ENCODE results near the gene VGLL2.

Gene VGLL2

DNA sequence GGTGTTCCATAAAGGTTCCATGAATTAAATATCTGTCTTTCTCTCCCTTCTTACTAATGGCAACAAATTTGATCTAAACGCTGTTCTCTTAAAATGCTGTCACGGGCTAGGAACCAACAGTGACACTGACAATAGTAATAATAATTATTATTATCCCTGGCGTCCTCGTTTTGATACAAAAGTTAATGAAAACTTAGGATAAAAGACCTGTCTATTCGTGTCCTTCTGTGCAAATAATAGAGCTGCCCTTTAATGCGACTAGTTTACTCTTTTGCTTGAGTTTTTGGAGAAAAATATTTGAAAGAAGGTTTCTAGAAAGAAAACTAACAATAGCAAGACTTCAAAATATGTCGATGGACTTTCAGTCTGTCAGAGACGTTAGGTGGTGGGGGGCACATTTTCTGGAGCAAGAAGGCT is 4.3 kb downstream of the VGLL2 start:
- DNase-seq (ENCODE audit: low read depth): no peak

DNA sequence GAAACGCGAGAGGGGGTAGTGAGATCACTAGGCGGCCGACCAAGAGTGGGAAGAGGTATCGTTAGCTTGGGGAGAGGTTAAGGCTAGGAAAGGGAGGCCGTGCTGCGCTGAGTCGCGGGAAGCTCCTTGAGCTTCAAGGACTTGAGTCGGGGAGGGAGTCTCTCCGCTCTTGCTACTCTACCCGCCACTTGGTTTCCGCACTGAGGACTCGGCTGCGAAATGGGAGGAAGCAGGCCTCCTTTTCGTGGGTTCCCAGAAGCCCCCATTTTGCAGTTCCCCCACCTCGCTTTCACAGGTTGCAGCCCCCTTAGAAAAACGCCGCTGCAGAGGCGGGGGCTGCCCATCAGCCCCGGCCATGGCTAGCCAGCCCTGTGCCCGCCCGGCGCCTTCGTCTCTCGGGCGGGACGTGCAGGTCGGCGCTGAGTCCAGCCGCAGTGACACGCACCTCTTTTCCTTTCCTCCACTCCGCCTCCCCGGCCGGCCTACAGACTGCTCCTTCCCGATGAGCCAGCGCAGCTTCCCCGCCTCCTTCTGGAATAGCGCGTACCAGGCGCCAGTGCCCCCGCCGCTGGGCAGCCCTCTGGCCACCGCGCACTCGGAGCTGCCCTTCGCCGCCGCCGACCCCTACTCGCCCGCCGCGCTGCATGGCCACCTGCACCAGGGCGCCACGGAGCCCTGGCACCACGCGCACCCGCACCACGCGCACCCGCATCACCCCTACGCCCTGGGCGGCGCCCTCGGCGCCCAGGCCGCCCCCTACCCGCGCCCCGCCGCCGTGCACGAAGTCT is 4.9 kb downstream of the VGLL2 start:
- DNase-seq (ENCODE audit: low read depth): no peak

DNA sequence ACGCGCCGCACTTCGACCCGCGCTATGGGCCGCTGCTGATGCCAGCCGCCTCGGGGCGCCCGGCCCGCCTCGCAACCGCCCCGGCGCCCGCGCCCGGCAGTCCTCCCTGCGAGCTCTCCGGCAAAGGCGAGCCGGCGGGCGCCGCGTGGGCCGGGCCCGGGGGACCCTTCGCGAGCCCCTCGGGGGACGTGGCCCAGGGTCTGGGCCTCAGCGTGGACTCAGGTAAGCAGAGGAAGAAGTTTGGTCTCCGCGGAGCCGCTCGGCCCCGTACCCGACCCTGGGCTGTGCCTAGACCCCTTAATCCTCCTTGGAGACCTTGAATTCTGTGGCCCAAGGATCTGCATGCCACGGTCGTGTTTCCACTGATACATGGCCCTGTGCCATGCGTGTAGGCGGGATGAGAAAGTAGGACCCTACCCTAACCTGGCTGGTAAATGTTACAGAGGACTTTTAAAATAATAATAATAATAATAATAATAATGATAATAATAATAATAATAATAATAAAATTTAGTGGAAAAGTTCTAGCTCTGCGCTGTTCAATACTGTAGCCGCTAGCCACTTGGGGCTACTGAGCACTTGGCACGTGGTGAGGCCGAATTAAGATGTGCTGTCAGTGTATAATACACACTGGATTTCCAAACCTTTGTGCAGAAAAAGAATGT is 5.6 kb downstream of the VGLL2 start:
- no peak for DNase-seq (ENCODE audit: low read depth)

DNA sequence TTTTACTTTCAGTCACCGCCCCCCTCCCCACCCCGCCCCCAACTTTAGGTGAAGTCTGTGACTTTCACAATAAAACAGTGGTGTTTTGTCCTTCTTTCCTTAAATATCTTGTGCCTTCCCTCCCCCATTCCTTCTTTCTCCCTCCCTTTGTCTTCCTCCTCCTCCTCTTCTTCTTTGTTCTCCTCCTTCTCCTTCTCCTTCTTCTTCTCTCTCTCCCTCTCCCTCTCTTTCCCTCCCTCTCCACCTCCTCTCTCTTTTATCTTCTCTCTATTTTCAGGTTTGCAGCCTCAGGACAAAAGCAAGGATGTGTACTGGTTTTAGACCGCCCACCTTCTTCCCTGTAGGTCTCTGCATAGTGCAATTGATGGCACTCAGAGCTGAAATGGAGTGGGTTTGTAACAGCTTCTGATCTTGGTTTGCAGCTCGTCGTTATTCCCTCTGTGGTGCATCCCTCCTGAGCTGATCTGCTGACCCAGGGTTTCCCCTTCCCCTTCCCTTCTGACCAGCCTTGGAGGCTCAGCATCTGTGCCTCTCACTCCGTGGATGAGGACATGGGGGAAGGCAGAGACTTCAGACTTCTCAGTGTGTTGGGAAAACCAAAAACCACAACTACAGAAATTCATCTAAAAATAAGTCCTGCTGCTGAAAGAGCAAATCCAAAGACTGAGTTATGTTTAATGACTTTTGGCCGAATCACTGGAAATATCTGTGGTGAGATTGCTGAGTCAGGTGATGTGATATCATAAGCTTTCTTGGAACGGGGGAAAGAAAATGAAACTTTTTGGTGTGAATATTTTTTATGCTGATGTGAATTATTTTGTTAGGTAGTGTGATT is 6.9 kb downstream of the VGLL2 start:
- no peak for DNase-seq (ENCODE audit: low read depth)

DNA sequence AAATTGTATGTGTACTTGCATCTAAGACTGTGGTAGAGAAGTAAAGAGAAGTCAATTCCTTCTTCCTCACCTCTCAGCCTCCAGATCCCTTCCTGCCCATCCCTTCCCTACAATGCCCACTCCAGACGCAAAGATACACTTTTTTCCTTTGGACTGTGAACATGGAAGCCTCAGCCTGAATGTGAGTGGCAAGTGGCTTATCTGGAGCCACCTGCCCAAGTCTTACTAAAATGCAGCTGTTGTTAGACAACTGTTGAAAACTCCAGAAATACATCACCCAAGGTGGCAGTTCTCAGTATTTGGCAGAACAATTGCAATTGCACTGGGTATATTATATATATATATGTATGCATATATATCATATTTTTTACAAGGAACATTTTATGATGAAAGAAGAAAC is 7.5 kb downstream of the VGLL2 start:
- DNase-seq (ENCODE audit: low read depth): no peak

DNA sequence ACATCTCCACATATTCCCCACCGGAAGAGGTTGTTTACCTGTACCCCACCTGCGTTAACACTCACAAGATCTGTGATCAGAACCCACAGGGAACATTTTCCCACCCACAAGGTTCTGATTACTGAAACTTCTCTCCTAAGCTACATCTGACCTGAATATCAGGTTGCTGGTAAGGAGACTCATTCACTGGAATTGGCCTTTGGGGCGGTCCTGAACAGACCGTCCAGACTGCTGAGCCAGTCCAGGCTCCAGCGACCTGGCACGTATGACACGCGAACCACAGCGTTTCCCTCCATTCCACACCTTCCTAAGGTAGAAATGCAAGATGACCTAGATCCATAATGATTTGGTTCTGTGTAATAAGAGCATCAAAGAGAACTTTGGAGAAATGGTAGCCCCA is 9.8 kb downstream of the VGLL2 start:
- DNase-seq (ENCODE audit: low read depth): no peak

DNA sequence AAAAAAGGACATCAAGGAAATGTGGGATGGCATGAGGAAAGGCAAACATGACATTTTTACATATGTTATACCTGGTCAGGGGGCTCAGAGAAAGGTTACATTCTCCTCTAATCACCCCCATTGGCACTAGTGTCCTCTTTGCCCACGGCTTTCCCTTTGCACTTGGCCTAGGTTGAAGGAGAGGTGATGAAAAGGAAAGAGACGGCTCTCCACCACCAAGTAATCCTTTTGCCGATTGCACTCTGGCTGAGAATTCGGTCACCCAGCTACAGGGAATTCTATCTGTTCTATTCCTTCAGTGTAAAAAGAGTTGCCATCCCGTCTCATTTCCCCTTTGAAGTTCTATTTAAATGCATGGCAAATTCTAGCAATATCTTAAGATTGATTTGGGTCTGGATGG is 10.4 kb downstream of the VGLL2 start:
- DNase-seq (ENCODE audit: low read depth): no peak

DNA sequence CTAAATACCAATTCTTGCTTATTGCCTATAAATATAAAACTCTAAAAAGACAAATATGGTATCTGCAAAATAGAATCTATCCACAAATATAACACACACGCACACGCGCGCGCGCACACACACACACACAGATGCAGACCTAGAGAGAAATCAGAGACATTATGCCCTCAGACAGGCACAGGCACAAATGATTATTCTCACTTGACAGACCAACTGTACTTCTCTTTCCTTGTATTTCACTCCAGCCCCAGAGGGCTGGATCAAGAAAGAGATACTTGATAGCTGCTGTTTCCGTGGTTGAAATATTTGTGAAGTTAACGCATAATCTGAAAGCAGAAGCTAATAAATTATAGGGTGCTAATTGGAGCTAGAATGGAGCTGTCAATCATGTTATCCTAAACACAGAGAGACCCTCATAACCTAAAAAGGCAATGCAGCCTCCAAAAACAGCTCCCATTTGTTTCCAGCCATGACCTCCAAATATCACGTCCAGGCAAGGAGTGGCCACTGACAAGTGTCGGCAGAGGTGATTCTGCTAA is 11.5 kb downstream of the VGLL2 start:
- no peak for DNase-seq (ENCODE audit: low read depth)

DNA sequence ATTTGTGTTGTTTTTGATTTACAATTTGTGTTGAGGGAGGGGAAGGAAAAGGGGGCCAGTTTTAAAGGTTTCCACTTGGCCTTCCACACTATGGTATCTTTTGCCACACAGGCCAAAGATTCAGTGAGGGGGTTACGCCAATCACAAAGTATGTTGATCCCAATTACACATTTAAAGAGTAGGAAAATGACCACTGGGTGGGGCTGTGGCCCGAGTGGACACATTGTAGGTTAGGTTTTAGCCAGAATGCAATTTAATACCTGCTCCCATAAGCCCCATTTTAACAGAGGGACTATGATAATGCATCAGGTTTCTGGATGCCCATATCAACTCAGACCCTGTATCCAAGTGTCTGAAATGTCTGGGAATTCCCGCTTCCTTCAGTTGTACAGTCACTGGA is 15.6 kb downstream of the VGLL2 start:
- DNase-seq (ENCODE audit: low read depth): no peak

DNA sequence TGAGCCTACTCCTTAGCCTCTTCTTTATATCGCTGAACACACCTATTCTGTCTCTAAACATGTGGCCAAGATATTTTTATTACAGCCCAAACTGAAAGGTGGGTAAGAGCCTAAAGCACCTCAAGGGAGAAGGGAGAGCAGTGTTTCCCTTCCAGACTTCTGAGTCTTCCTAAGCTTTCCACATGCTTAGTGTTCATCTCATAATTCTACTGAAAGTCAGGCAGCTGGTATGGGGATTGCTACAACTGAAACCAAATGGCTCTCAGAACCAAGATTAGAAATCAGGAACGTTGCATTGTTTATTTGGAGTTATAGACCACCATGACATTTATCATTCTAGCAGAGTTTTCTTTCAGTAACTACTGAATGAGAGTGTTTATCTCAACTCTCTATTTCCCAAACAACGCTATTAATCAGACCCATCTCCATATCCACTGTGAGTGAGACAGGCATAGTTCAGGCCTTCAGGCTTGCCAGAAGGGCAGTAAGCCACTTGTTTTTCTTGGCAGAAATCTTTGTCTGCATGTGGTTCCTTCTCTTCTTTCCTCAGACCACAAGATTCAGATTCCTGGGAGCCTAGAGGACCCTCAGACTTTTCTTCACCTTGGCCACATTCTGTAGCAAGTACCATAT is 22.8 kb downstream of the VGLL2 start:
- no peak for DNase-seq (ENCODE audit: low read depth)

DNA sequence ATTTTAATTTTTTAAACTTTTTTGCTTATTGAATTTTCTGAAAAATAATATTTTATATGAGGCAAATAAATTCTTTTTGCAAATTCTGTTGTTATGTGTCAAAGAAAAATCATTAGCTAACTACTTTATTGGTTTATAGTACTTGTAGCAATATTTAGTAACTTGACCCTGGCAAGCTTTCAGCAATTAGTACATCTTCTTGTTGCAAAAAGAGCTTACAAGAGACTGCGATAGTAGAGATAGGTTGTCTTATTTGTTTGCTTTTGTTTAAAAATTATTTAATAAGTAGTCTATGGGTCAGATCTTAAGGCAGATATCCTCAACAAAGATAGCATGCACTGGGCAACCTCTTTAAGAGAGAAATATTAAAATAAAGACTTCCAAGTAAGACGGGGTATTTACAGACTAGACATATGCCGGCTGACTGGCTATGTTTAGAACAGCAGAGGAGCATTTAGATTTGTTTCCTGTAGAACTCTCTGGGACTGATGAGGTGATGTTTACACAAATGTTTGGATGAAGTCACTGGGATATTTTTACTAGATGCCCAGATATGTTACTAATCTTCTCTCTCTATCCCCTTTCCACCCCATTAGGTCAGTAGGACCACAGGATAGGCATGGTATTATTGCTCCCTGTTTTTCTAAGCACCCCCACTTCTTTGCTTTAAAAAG is 25.0 kb downstream of the VGLL2 start:
- no peak for DNase-seq (ENCODE audit: low read depth)

DNA sequence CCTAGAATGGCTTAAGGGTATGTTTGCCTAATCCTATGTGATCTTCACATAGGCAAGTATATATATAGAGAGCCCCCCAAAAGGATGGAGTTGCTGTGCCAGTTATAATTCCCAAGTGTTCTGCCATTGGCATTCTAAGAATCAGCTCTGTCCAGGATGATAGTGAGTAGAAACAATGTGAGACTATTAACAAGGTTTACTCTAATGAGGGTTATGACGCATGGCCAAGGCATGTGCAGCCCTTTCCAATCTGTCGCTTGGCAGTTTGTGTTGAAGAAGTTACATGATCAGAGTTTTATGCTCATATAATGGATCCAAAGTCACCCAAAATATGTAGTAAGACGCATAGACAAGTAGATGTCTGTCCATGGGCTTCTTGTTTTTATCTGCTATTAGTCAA is 33.6 kb downstream of the VGLL2 start:
- no peak for DNase-seq (ENCODE audit: low read depth)

DNA sequence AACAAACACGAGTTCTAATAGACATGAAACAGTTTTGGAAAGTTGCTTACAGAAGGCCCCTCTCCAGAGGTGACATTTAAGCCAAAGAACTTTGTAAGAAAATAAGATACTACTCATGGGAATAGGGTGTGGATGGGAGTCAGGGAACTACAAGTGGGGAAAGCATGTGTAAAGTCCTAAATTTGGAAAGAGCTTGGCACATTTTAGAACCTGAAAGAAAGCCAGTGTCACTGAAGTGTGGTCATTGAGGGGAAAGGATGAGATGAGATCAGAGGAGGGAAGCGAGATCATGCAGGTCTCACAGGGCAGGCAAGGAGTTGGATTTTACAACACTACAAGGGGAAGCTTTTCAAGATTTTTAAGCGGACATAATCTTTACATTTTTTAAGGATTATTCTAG is 38.0 kb downstream of the VGLL2 start:
- DNase-seq (ENCODE audit: low read depth): no peak

DNA sequence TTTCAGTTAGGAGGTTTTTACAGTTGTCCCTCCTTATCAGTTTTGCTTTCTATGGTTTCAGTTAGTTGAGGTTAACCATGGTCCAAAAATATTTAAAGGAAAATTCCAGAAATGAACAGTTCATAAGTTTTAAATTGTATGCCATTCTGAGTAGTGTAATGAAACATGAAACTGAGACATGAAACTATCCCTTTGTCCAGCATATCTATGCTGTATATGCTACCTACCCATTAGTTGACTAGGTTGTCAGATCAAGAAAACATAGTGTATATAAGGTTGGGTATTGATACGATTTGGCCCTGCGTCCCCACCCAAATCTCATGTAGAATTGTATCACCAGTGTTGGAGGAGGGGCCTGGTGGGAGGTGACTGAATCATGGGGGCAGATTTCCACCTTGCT is 39.1 kb downstream of the VGLL2 start:
- no peak for DNase-seq (ENCODE audit: low read depth)

DNA sequence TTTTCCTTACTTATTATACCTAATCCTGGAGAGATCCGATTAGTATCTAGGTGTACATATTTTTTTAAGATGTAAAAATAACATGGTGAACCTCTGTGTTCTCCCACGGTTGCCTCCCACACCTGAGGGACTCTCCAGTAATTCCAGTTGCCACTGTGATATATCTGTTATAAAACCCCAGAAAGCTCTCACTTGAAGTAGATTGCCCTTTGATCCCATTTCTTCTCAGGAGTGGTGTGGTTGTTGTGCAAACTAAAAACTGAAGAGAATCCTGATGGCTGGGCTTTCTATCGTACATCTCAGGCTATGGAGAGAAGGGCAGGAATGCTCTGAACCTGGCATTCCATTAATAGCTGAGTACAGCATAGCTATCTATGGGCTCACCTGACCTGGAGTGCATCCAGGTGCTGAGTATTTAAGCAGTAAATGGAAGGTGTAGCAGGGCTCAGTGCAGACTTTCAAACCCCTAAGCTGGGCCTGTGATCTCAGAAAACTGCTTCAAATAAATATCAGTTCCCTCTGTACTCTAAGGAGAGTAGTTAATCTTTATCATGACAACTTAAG is 41.0 kb downstream of the VGLL2 start:
- DNase-seq (ENCODE audit: low read depth): no peak

DNA sequence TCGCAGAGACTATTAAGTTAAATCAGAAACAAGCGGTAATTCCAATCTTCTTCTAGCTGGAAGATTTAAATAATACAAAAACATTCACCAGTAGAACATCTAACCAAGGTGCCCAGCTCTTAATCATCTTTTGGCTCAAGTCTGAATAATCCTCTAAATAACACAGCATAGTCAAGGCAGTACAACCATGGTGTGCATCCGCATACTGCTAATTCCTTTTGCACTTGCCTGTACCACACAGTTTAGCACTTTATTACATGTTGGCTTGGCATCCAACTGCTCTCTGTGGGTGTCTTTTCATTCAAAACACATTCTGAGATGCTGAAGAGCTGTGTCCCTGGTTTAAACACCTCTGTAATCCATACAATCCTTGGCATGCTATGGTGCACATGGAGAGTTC is 42.3 kb downstream of the VGLL2 start:
- DNase-seq (ENCODE audit: low read depth): no peak

DNA sequence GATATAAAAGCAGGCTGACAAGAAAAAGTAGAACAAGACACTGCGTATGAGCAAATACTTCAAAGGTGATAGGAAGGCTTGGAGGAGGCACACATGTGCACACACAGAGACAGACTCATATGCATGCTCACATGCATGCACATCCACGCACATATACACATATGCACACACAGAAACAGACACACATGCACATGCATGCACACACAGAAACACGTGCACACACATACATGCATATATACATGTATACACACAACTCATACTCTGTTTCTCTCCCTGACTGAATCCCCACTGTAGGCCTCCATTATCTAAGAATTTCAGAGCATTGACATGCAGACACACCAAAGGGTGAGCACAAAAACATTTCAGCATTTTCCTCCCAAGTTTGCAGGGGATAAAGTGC is 43.7 kb downstream of the VGLL2 start:
- DNase-seq (ENCODE audit: low read depth): no peak

DNA sequence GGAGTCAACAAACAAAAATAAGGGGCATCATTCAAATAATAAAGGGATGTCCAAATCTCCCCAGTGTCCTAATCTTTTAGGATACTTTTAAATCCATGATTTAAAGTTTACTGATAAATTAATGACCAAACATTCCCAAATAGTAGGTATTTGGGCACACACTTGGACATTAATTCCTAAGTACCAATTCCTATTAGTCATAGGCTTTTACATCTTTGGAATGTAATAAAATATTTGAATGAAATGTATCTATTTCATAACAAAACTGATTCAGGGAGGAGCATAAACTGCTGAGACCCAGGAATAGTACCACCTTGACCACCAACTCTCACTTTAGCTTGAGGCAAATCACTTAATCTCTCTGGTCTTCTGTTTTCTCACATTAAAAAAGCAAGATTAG is 44.3 kb downstream of the VGLL2 start:
- no peak for DNase-seq (ENCODE audit: low read depth)

DNA sequence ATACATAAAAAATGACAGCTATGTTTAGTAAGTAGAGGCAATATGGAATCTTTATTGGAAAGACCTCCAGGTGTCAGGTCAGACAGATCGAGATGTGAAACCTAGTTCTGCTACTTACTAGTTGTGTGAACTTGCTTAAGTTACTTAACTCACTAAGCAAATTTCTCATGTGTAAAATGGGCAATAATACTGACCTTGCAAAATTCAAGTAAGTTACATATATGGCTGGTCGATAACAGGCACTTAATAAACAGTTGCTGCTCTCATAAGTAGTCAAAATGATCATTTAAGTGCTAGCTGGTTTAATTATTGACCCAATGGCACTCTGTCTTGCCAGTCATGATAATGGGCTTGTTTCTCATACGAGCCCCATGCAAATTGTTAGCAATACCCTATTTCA is 46.0 kb downstream of the VGLL2 start:
- no peak for DNase-seq (ENCODE audit: low read depth)

DNA sequence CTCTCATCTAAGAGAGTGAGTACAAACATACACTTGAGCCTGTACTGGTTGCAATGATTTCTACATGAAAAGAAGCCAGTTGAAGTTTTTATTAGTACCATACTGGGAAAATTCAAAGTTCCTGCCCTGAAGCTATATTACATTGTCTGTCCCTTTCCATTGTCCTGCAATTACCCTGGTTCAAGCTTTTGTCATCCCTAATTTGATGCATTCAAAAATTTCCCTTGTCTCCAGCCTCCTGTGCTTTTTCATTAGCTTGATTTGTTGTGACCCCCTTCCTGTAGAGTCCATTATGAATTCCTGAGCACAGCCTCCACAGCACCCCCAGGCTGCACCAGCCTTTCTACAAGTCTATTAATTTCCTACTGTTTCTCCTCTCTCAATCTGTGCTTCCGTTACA is 46.4 kb downstream of the VGLL2 start:
- DNase-seq (ENCODE audit: low read depth): no peak

DNA sequence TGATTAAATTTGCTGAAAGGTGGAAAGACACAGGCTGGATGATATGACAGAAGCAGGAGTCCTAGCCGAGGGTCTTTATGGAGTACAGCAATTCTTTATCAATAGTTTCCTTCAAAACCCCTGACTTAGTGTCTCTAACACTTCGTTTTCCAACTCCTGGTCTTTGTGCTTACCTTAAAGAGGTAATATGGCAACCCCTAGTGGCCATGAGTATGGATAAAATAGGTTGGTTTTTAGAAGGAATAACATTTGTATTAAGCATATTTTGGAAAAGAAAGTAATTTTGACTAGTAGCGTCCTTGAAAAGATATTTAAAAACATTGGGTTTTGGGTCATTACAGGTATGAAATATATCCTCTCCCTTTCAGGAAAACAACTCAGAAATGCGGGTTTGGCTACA is 51.9 kb downstream of the VGLL2 start:
- no peak for DNase-seq (ENCODE audit: low read depth)
